ENCODE results near the gene USP2.

Gene USP2

GRCh38 chr11:119318240-119319135 lies 63.0 kb downstream of the USP2 start:
- TF ChIP-seq FOXP2 (optimal IDR thresholded peaks at IDR 0.05; ENCODE audit: control extremely low read depth, extremely low read length, insufficient read depth) = no peak
- TF ChIP-seq POLR2AphosphoS5 (IDR thresholded peaks at IDR 0.05; ENCODE audit: borderline replicate concordance, low read depth, low read length) = no peak
- no peak for TF ChIP-seq EZH2 (IDR thresholded peaks at IDR 0.05)
- H3K9me3 ChIP-seq (ENCODE audit: low read depth, low read length) = no peaks in the 10 kb centered on the region
- no peak for DNase-seq (ENCODE audit: low read depth, low spot score)
- no peaks in the 10 kb centered on the region for H3K36me3 ChIP-seq (ENCODE audit: insufficient read depth, low read length)
- no peak overlapping the region for H3K27ac ChIP-seq
- no peak overlapping the region for H3K4me3 ChIP-seq
- no peak overlapping the region for H3K9ac ChIP-seq (ENCODE audit: insufficient read length)

- Histone ChIP-seq H3K4me3 (peak overlapping the region; percentile 92), H3K36me3 (ENCODE audit: insufficient read depth, low read length) (no peaks in the 10 kb centered on the region), H3K9me3 (ENCODE audit: low read depth, low read length) (no peaks in the 10 kb centered on the region), H3K9ac (ENCODE audit: insufficient read length) (peak overlapping the region; percentile 59), H3K27ac (no peak overlapping the region)
- DNase-seq (ENCODE audit: low read depth, low spot score) = no peak
- TF ChIP-seq POLR2AphosphoS5 (IDR thresholded peaks at IDR 0.05; ENCODE audit: borderline replicate concordance, low read depth, low read length) (no peak), FOXP2 (optimal IDR thresholded peaks at IDR 0.05; ENCODE audit: control extremely low read depth, extremely low read length, insufficient read depth) (no peak), EZH2 (IDR thresholded peaks at IDR 0.05) (no peak)
These were observed 63.8 kb downstream of the USP2 start for GRCh38 chr11:119317592-119318239.

GRCh38 chr11:119316729-119317591 lies 64.5 kb downstream of the USP2 start, which contains the start of gene MCAM:
TSS of gene MCAM (minus strand) at chr11:119317130. CDS start at chr11:119317101, 29 bp downstream.
- TF ChIP-seq POLR2AphosphoS5 (IDR thresholded peaks at IDR 0.05; ENCODE audit: borderline replicate concordance, low read depth, low read length) = peak; percentile 86
- TF ChIP-seq FOXP2 (optimal IDR thresholded peaks at IDR 0.05; ENCODE audit: control extremely low read depth, extremely low read length, insufficient read depth) = no peak
- Histone ChIP-seq H3K27ac (no peak within 1 kb of the TSS), H3K4me3 (peak within 1 kb of the TSS; percentile 92), H3K36me3 (ENCODE audit: insufficient read depth, low read length) (no peaks in the 10 kb centered on the region; the same call in 1 of the 2 replicates), H3K9me3 (ENCODE audit: low read depth, low read length) (no peaks in the 10 kb centered on the region), H3K9ac (ENCODE audit: insufficient read length) (peak within 1 kb of the TSS; percentile 69)
- DNase-seq (ENCODE audit: low read depth, low spot score) = no peak

- Histone ChIP-seq H3K4me3 (peak overlapping the region; percentile 92), H3K9me3 (ENCODE audit: low read depth, low read length) (no peaks in the 10 kb centered on the region), H3K9ac (ENCODE audit: insufficient read length) (peak overlapping the region; percentile 69), H3K27ac (no peak overlapping the region), H3K36me3 (ENCODE audit: insufficient read depth, low read length) (peaks cover under 1% of the 10 kb centered on the region; the same call in 1 of the 2 replicates)
- DNase-seq (ENCODE audit: low read depth, low spot score) = no peak
- TF ChIP-seq EZH2 (IDR thresholded peaks at IDR 0.05) (no peak), FOXP2 (optimal IDR thresholded peaks at IDR 0.05; ENCODE audit: control extremely low read depth, extremely low read length, insufficient read depth) (no peak), POLR2AphosphoS5 (IDR thresholded peaks at IDR 0.05; ENCODE audit: borderline replicate concordance, low read depth, low read length) (no peak)
These were observed 65.3 kb downstream of the USP2 start for GRCh38 chr11:119316016-119316728.

GRCh38 chr11:119315131-119316015 lies 66.1 kb downstream of the USP2 start:
- Histone ChIP-seq H3K36me3 (ENCODE audit: insufficient read depth, low read length) (peaks cover 3% of the 10 kb centered on the region; the same call in 1 of the 2 replicates), H3K27ac (no peak overlapping the region), H3K9ac (ENCODE audit: insufficient read length) (no peak overlapping the region), H3K9me3 (ENCODE audit: low read depth, low read length) (no peaks in the 10 kb centered on the region), H3K4me3 (peak overlapping the region; percentile 92)
- DNase-seq (ENCODE audit: low read depth, low spot score) = no peak
- no peak for TF ChIP-seq FOXP2 (optimal IDR thresholded peaks at IDR 0.05; ENCODE audit: control extremely low read depth, extremely low read length, insufficient read depth)
- TF ChIP-seq POLR2AphosphoS5 (IDR thresholded peaks at IDR 0.05; ENCODE audit: borderline replicate concordance, low read depth, low read length) = no peak
- TF ChIP-seq EZH2 (IDR thresholded peaks at IDR 0.05) = no peak

- Histone ChIP-seq H3K9ac (ENCODE audit: insufficient read length) (no peak overlapping the region), H3K9me3 (ENCODE audit: low read depth, low read length) (no peaks in the 10 kb centered on the region), H3K36me3 (ENCODE audit: insufficient read depth, low read length) (peaks cover 5% of the 10 kb centered on the region; the same call in 1 of the 2 replicates), H3K27ac (no peak overlapping the region), H3K4me3 (no peak overlapping the region)
- no peak for DNase-seq (ENCODE audit: low read depth, low spot score)
- TF ChIP-seq FOXP2 (optimal IDR thresholded peaks at IDR 0.05; ENCODE audit: control extremely low read depth, extremely low read length, insufficient read depth) (no peak), EZH2 (IDR thresholded peaks at IDR 0.05) (no peak), POLR2AphosphoS5 (IDR thresholded peaks at IDR 0.05; ENCODE audit: borderline replicate concordance, low read depth, low read length) (no peak)
These were observed 66.8 kb downstream of the USP2 start for GRCh38 chr11:119314726-119315125.

- DNase-seq (ENCODE audit: low read depth, low spot score) = no peak
- Histone ChIP-seq H3K4me3 (no peak overlapping the region), H3K27ac (no peak overlapping the region), H3K9ac (ENCODE audit: insufficient read length) (no peak overlapping the region), H3K36me3 (ENCODE audit: insufficient read depth, low read length) (peaks cover 11% of the 10 kb centered on the region; the same call in 1 of the 2 replicates), H3K9me3 (ENCODE audit: low read depth, low read length) (no peaks in the 10 kb centered on the region)
- no peak for TF ChIP-seq EZH2 (IDR thresholded peaks at IDR 0.05)
- no peak for TF ChIP-seq FOXP2 (optimal IDR thresholded peaks at IDR 0.05; ENCODE audit: control extremely low read depth, extremely low read length, insufficient read depth)
- TF ChIP-seq POLR2AphosphoS5 (IDR thresholded peaks at IDR 0.05; ENCODE audit: borderline replicate concordance, low read depth, low read length) = no peak
These were observed 70.8 kb downstream of the USP2 start for GRCh38 chr11:119310682-119311052.

Data from SK-N-MC (cell line).